ENCODE data around the gene SFXN1. TPM values are rescaled to one million over a fixed set of nuclear protein-coding genes. Genes with fewer than 3 reads are reported as not detected.

Gene SFXN1, protein sequence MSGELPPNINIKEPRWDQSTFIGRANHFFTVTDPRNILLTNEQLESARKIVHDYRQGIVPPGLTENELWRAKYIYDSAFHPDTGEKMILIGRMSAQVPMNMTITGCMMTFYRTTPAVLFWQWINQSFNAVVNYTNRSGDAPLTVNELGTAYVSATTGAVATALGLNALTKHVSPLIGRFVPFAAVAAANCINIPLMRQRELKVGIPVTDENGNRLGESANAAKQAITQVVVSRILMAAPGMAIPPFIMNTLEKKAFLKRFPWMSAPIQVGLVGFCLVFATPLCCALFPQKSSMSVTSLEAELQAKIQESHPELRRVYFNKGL
- total RNA-seq (ENCODE audit: low replicate concordance), result 127 and 146 TPM in 2 replicates

DNA sequence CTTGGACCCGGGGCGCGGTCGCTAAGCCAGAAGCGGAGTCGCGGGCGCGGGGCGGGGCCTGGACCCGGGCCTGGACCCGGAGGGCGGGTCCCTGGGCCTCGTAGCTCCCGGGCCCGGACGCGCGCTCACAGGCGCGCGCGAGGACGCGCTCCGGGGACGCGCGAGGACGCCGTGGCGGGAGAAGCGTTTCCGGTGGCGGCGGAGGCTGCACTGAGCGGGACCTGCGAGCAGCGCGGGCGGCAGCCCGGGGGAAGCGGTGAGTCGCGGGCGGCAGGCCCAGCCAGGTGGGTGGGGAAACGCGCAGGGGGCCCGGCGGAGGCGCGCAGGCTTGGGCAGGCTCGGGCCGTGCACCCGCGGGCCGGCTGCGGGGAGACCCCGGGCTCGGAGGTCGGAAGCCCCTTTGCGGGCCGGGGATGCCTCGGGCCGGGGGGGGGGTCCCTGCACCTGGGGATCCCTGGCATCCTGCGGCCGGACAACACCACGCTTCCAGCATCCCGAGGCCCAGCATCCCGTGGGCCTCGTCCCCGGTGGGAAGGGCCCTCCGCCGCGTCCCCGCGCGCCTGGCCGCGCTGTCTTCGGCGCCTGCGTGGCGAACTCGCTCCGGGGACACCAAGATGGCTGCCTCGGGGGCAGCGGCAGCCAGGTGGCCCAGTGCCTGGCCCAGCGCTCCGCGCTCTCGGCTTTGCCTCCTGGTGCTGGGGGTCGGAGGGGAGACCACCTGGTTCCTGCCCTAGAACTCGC is at the start of gene SFXN1:
TSS of gene SFXN1 (plus strand) at position 177 of the 741 bp plus-strand sequence. CDS start 13,544 bp downstream, outside the sequence.

GRCh38 chr5:175444060-175444904 is 34.1 kb upstream of the SFXN1 start, which contains the start of gene DRD1:
TSS of gene DRD1 (minus strand) at chr5:175444182. CDS start at chr5:175443099, 1,083 bp downstream.

Other genes with a start within 250 kb of the SFXN1 start
- under 0.01 and 0.70 TPM in 2 replicates for gene DRD1, start 34.4 kb upstream of the SFXN1 start, total RNA-seq (ENCODE audit: low replicate concordance)
- 0.23 and 0.53 TPM in 2 replicates for gene HRH2, start 179.5 kb downstream of the SFXN1 start, total RNA-seq (ENCODE audit: low replicate concordance)